ENCODE data around the gene BRIP1.

Gene BRIP1

DNA sequence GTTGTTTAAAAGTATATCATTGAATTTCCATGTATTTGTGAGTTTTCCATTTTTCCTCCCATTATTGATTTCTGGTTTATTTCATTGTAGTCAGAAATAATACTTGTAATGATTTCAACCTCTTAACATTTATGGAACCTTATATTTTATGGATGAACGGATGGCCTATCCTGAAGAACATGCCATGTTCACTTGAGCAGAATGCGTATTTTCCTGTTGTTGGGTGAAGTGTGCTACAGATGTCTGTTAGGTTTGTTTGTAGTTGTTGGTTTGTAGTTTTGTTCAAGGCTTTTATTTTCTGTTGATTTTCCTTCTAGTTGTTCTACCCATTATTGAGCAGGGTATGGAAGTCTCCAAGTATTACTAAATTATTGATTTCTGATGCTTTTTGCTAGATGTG is 165.1 kb downstream of the BRIP1 start:
- Histone ChIP-seq H3K36me3 (ENCODE audit: control insufficient read depth in 2 of 2, insufficient read depth in 1 of 2, low read length in 2 of 2) (peaks cover under 1 to 5% of the 10 kb centered on the region in 2 experiments; a peak in 2 of 3 replicates), H3K4me1 (ENCODE audit: control insufficient read depth, insufficient read depth, low read length) (no peaks in the 10 kb centered on the region), H3K9me3 (ENCODE audit: control insufficient read depth, insufficient read depth, low read depth, low read length) (peaks cover 3% of the 10 kb centered on the region; the same call in 1 of the 2 replicates), H3K4me3 (ENCODE audit: low read depth, low read length) (no peak overlapping the region), H3K27ac (ENCODE audit: extremely low read depth, low read depth, low read length) (no peak overlapping the region)
- CTCF ChIA-PET, result interaction anchor here (0.6 kb wide), 1 partner anchor 494 kb away, joined by 4 read pairs; no protein-coding TSS in a partner anchor
- TF ChIP-seq ZNF580 (tag by site-specific recombination; IDR thresholded peaks at IDR 0.05) (no peak), ZNF184 (tag by site-specific recombination; IDR thresholded peaks at IDR 0.05) (no peak), ZNF585B (tag by site-specific recombination; IDR thresholded peaks at IDR 0.05) (no peak), ZNF394 (tag by site-specific recombination; IDR thresholded peaks at IDR 0.05; ENCODE audit: borderline replicate concordance) (no peak), ZNF513 (tag by site-specific recombination; IDR thresholded peaks at IDR 0.05) (no peak), ZSCAN30 (tag by site-specific recombination; IDR thresholded peaks at IDR 0.05) (no peak), ZNF792 (tag by site-specific recombination; IDR thresholded peaks at IDR 0.05) (no peak), ZNF629 (tag by site-specific recombination; IDR thresholded peaks at IDR 0.05) (no peak)
- POLR2A ChIA-PET, result no interaction called here

DNA sequence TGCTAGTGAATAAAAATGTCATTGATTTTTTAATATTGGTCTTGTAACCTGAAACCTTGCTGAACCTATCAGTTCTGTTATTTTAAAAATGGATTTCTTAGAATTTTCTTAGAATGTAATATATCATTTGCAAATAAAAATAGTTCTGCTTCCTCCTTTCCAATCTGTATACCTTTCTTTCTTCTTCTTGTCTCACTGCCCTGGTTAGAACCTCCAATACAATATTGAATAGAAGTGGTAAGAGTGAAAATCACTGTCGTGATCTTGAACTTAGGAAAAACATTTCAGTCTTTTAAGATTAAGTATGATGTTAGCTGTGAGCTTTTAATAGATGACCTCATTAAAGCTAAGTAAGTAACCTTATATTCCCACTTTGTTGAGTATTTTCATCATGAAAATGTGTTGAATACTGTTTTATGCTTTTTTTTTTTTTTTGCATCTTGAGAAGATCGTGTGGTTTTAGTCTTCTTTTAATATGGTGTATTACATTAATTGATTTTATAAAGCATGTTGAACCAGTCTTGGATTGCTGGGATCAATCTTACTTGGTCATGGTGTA is 167.5 kb downstream of the BRIP1 start:
- Histone ChIP-seq H3K27ac (ENCODE audit: extremely low read depth, low read depth, low read length) (no peak overlapping the region), H3K36me3 (ENCODE audit: control insufficient read depth in 2 of 2, insufficient read depth in 1 of 2, low read length in 2 of 2) (peaks cover 12 to 19% of the 10 kb centered on the region in 2 experiments), H3K4me1 (ENCODE audit: control insufficient read depth, insufficient read depth, low read length) (no peaks in the 10 kb centered on the region), H3K4me3 (ENCODE audit: low read depth, low read length) (no peak overlapping the region), H3K9me3 (ENCODE audit: control insufficient read depth, insufficient read depth, low read depth, low read length) (peaks cover 3% of the 10 kb centered on the region; the same call in 1 of the 2 replicates)
- ChIA-PET POLR2A (no interaction called here), CTCF (interaction anchor here (0.6 to 0.7 kb wide), 3 partner anchors 120 to 291 kb away, joined by 5 read pairs; no protein-coding TSS in a partner anchor)
- TF ChIP-seq SETDB1 (IDR thresholded peaks at IDR 0.05; ENCODE audit: insufficient read length, low read length) (no peak), ZNF843 (tag by site-specific recombination; IDR thresholded peaks at IDR 0.05) (no peak), ZNF596 (tag by site-specific recombination; IDR thresholded peaks at IDR 0.05) (no peak)
- TF ChIP-seq, protein P1, sequence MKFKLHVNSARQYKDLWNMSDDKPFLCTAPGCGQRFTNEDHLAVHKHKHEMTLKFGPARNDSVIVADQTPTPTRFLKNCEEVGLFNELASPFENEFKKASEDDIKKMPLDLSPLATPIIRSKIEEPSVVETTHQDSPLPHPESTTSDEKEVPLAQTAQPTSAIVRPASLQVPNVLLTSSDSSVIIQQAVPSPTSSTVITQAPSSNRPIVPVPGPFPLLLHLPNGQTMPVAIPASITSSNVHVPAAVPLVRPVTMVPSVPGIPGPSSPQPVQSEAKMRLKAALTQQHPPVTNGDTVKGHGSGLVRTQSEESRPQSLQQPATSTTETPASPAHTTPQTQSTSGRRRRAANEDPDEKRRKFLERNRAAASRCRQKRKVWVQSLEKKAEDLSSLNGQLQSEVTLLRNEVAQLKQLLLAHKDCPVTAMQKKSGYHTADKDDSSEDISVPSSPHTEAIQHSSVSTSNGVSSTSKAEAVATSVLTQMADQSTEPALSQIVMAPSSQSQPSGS (tag by site-specific recombination; IDR thresholded peaks at IDR 0.05; ENCODE audit: low read depth), result peak; percentile 55; the same call in 1 of the 2 replicates

- TF ChIP-seq ZNF558 (tag by site-specific recombination; IDR thresholded peaks at IDR 0.05), result no peak
- TF ChIP-seq ZNF366 (tag by site-specific recombination; conservative IDR thresholded peaks at IDR 0.05), result no peak
- no peak for TF ChIP-seq ZNF629 (tag by site-specific recombination; IDR thresholded peaks at IDR 0.05)
Observed at GRCh38 chr17:61694095-61694494, 169.2 kb downstream of the BRIP1 start.

More at GRCh38 chr17:61694095-61694494, 169.2 kb downstream of the BRIP1 start:
- ChIA-PET POLR2A (no interaction called here), CTCF (interaction anchor here (0.7 kb wide), 1 partner anchor 164 kb away, joined by 3 read pairs; no protein-coding TSS in a partner anchor)
- no peak overlapping the region for H3K4me3 ChIP-seq (ENCODE audit: low read depth, low read length)
- H3K9me3 ChIP-seq (ENCODE audit: control insufficient read depth, insufficient read depth, low read depth, low read length), result no peaks in the 10 kb centered on the region
- peaks cover 22 to 35% of the 10 kb centered on the region in 2 experiments for H3K36me3 ChIP-seq (ENCODE audit: control insufficient read depth in 2 of 2, insufficient read depth in 1 of 2, low read length in 2 of 2)
- no peak overlapping the region for H3K27ac ChIP-seq (ENCODE audit: extremely low read depth, low read depth, low read length)
- no peaks in the 10 kb centered on the region for H3K4me1 ChIP-seq (ENCODE audit: control insufficient read depth, insufficient read depth, low read length)
